ENCODE results near the gene DUSP9. TPM values are rescaled to one million over a fixed set of nuclear protein-coding genes. Genes with fewer than 3 reads are reported as not detected.
A peak's percentile ranks its signal among the peaks of the same experiment; 100 is the strongest.
"Not testable (repeated sequence)": the region's sequence is repeated elsewhere in the genome, so short reads cannot be mapped to it uniquely, and the experiment has no call there.

DUSP9 gene
- total and polyA plus RNA-seq, 3 experiments from 2014 or later, result 0.08 to 0.15 (median 0.09) TPM

DNA sequence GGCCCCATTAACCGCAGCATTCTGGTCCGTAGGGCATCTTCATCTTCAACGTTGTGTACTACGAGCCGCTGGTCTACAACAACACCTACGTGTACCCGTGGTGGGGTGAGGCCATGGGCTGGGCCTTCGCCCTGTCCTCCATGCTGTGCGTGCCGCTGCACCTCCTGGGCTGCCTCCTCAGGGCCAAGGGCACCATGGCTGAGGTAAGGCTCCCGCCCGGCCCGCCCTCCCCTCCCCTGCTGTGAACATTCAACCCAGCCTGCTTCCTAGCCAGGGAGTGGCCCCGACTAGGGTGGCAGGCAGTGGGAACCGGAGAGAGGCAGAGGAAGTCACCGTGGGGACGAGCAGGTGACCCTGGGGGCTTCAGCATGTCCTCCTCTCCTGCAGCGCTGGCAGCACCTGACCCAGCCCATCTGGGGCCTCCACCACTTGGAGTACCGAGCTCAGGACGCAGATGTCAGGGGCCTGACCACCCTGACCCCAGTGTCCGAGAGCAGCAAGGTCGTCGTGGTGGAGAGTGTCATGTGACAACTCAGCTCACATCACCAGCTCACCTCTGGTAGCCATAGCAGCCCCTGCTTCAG is 47.8 kb downstream of the DUSP9 start:
- CTCF ChIA-PET, result no interaction called here
- H3K27ac ChIP-seq (ENCODE audit: low read depth, low read length), result no peak overlapping the region
- Mint-ChIP-seq H3K27ac (no peak overlapping the region), H3K36me3 (peaks cover 0 to 32% (median 0%) of the 10 kb centered on the region in 3 donors), H3K4me1 (no peaks in the 10 kb centered on the region), H3K4me3 (no peak overlapping the region), H3K9me3 (no peaks in the 10 kb centered on the region), H3K27me3 (peaks cover 0 to 5% of the 10 kb centered on the region in 2 donors)
- H3K36me3 ChIP-seq (ENCODE audit: insufficient read depth, low read length), result no peaks in the 10 kb centered on the region
- no peak for DNase-seq
- POLR2A ChIA-PET, result no interaction called here
- H3K9me3 ChIP-seq (ENCODE audit: low read length), result no peaks in the 10 kb centered on the region
- H3K27me3 ChIP-seq (ENCODE audit: insufficient read depth, low read length, poor library complexity, severe bottlenecking), result no peaks in the 10 kb centered on the region
- no peaks in the 10 kb centered on the region for H3K4me1 ChIP-seq (ENCODE audit: insufficient read depth, low read length)
- H3K4me3 ChIP-seq (ENCODE audit: low read length), result no peak overlapping the region

DNA sequence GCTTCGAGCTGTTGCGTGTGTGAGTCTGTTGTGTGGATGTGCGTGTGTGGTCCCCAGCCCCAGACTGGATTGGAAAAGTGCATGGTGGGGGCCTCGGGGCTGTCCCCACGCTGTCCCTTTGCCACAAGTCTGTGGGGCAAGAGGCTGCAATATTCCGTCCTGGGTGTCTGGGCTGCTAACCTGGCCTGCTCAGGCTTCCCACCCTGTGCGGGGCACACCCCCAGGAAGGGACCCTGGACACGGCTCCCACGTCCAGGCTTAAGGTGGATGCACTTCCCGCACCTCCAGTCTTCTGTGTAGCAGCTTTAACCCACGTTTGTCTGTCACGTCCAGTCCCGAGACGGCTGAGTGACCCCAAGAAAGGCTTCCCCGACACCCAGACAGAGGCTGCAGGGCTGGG is 49.1 kb downstream of the DUSP9 start:
- no peaks in the 10 kb centered on the region for H3K4me1 ChIP-seq (ENCODE audit: insufficient read depth, low read length)
- no peaks in the 10 kb centered on the region for H3K27me3 ChIP-seq (ENCODE audit: insufficient read depth, low read length, poor library complexity, severe bottlenecking)
- H3K27ac ChIP-seq (ENCODE audit: low read depth, low read length), result no peak overlapping the region
- H3K36me3 ChIP-seq (ENCODE audit: insufficient read depth, low read length), result no peaks in the 10 kb centered on the region
- Mint-ChIP-seq H3K27me3 (peaks cover 0 to 5% of the 10 kb centered on the region in 2 donors), H3K36me3 (peaks cover 0 to 40% (median 0%) of the 10 kb centered on the region in 3 donors), H3K4me3 (no peak overlapping the region), H3K27ac (peak overlapping the region in 1 of 8 donors; percentile 47), H3K4me1 (no peaks in the 10 kb centered on the region), H3K9me3 (no peaks in the 10 kb centered on the region)
- ChIA-PET CTCF (no interaction called here), POLR2A (no interaction called here)
- no peak for DNase-seq
- H3K9me3 ChIP-seq (ENCODE audit: low read length), result no peaks in the 10 kb centered on the region
- no peak overlapping the region for H3K4me3 ChIP-seq (ENCODE audit: low read length)

DNA sequence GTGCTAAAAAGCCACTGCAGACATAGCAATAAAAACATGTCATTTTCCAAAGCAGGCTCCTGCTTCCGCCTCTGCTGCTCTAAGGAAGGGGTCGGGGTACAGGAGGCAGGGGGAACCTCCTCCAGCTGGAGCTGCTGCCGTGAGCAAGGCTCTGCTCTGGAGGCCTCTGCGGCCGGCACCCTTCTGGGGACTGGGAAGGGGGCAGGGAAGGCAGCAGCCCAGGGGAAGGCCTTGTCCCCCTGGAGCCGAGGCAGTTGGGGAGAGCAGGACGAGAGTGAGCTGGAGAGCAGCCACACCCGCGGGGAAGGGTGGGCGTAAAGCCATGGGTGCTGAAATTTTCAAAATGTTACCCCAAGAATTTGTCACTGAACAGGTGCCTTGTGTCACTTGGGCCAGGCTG is 49.5 kb downstream of the DUSP9 start:
- H3K4me3 ChIP-seq (ENCODE audit: low read length); CTCF ChIA-PET; H3K27me3 Mint-ChIP-seq; H3K36me3 ChIP-seq (ENCODE audit: insufficient read depth, low read length); H3K4me3 Mint-ChIP-seq; DNase-seq; H3K27me3 ChIP-seq (ENCODE audit: insufficient read depth, low read length, poor library complexity, severe bottlenecking); H3K9me3 ChIP-seq (ENCODE audit: low read length); H3K9me3 Mint-ChIP-seq; H3K27ac ChIP-seq (ENCODE audit: low read depth, low read length); H3K4me1 ChIP-seq (ENCODE audit: insufficient read depth, low read length); POLR2A ChIA-PET; H3K4me1 Mint-ChIP-seq: not testable (repeated sequence)
- peak overlapping the region in 2 of 8 donors; percentile 47 to 57 for H3K27ac Mint-ChIP-seq
- peaks cover 0 to 44% (median 0%) of the 10 kb centered on the region in 3 donors for H3K36me3 Mint-ChIP-seq

DNA sequence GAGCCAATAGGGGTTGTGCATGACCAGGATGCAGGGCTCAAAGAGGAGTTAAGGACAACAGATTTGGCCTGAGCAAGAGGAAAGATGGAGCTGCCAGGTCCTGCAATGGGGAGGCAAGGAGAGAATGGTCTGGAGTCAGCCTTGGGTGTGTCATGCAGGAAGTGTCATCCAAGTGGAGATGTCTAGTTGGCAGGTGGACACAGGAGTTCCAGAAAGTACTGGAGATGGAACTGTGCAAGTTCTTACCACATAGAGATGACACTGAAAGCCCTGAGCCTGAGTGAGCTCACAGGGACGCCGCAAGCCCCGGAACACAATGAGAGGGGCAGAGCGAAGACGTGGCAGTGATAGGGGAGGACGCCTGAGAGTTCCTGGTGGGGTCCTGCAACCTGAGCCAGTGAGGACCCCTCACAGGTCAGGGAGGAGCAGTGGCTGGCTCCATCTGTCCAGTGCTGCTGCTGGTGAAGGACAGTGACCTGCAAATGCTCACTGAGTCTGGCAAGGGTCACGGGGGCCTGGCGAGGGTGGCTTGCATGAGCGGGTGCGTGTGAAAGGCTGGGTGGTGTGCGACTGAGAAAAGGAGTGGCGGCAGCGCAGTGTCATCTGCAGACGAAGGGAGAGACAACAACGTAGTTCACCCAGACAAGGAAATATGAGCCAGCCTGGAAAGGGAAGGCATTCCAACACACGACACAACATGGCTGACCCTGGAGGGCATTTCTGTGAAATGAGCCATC is 50.2 kb downstream of the DUSP9 start:
- not testable (repeated sequence) for H3K4me3 Mint-ChIP-seq; H3K27ac ChIP-seq (ENCODE audit: low read depth, low read length)

DNA sequence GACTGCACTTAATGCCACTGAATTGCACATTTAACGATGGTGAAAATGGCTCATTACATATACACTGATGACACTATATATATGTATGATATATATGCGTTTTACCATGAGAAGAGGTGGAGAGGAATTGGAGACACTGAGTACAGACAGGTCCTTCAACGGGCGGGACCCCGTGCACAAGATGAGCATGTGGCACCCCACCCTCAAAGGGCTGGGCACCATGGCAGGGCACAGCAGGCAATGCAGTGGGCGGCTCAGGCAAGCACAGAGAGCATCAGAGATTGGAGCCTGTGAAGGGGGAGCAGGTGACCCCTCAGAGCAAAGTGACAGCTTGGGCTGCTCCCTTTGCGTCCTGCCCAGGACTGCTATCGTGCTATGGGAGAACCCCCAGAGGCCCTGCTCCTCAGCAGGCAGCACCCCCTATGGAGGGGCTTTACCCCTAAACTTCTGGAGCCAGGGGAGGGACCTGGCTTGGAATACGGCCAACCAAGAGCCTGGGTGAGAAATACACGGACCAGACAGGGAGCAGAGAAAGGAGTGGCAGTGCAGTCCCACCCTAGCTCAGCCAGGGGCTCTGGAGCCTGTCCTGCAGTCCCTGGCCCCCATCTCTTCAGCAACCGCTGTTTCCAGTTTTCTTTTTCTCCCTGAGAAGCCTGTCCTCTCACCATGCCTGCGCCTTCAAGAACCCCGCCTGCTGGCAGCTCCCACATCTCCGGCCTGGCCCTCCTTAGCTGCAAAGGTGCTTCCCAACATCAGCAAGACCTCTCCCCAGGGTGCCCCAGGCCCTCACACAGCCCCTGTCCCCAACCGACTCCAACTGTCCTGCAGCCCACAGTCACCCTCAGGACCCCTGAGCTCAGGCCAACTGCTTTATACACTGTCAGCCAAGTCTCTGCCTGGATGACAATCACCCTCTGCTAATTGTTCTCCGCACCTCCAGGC is 51.2 kb downstream of the DUSP9 start:
- no peaks in the 10 kb centered on the region for H3K36me3 ChIP-seq (ENCODE audit: insufficient read depth, low read length)
- H3K4me3 ChIP-seq (ENCODE audit: low read length), result no peak overlapping the region
- CTCF ChIA-PET, result interaction anchor here (1.6 kb wide), 1 partner anchor 143 kb away, joined by 4 read pairs; no protein-coding TSS in a partner anchor
- Mint-ChIP-seq H3K4me3 (no peak overlapping the region), H3K27ac (peak overlapping the region in 3 of 8 donors; percentile 32 to 63 (median 50)), H3K27me3 (peaks cover 0 to 5% of the 10 kb centered on the region in 2 donors), H3K9me3 (no peaks in the 10 kb centered on the region), H3K36me3 (peaks cover 0 to 56% (median 0%) of the 10 kb centered on the region in 3 donors), H3K4me1 (no peaks in the 10 kb centered on the region)
- no peak overlapping the region for H3K27ac ChIP-seq (ENCODE audit: low read depth, low read length)
- H3K27me3 ChIP-seq (ENCODE audit: insufficient read depth, low read length, poor library complexity, severe bottlenecking), result no peaks in the 10 kb centered on the region
- H3K9me3 ChIP-seq (ENCODE audit: low read length), result no peaks in the 10 kb centered on the region
- POLR2A ChIA-PET, result no interaction called here
- no peak for DNase-seq
- no peaks in the 10 kb centered on the region for H3K4me1 ChIP-seq (ENCODE audit: insufficient read depth, low read length)

More for the DNA sequence above, 50.2 kb downstream of the DUSP9 start:
- Mint-ChIP-seq H3K36me3 (peaks cover 0 to 49% (median 0%) of the 10 kb centered on the region in 3 donors), H3K27ac (peak overlapping the region in 1 of 8 donors; percentile 57)
- POLR2A ChIA-PET; H3K9me3 Mint-ChIP-seq; CTCF ChIA-PET; H3K27me3 Mint-ChIP-seq; H3K4me3 ChIP-seq (ENCODE audit: low read length); H3K27me3 ChIP-seq (ENCODE audit: insufficient read depth, low read length, poor library complexity, severe bottlenecking); DNase-seq; H3K4me1 ChIP-seq (ENCODE audit: insufficient read depth, low read length); H3K4me1 Mint-ChIP-seq; H3K36me3 ChIP-seq (ENCODE audit: insufficient read depth, low read length); H3K9me3 ChIP-seq (ENCODE audit: low read length): not testable (repeated sequence)

DNA sequence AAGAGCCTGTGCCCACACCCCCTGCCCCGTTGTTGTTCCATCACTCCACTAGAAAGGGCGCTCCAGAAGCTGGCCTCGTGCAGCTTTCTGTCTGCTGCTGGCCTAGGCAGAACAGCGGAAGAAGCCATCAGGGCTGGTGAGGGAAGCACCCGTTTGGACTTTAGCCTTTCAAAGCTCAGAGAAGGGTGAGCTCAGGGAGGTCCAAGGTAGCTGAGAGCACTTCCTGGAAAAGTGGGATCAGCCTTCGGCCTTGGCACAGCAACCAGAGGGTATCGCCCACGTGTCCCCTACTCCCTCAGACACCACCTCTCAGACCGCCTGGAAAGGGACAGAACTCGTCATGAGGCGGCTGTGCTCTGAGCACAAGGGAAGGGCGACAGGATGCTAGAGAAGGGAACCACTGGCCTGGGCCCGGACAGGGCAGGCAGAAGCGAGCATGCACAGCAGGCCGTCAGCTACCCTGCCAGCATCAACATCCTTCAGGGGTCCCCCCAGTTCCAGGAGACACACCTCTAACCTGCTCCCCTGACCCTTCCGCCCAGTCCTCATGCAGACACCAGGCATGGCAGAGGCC is 52.3 kb downstream of the DUSP9 start:
- H3K4me1 Mint-ChIP-seq; H3K9me3 Mint-ChIP-seq; H3K9me3 ChIP-seq (ENCODE audit: low read length); H3K27me3 ChIP-seq (ENCODE audit: insufficient read depth, low read length, poor library complexity, severe bottlenecking); H3K4me1 ChIP-seq (ENCODE audit: insufficient read depth, low read length); H3K36me3 ChIP-seq (ENCODE audit: insufficient read depth, low read length); DNase-seq; H3K27ac ChIP-seq (ENCODE audit: low read depth, low read length); H3K27me3 Mint-ChIP-seq; H3K4me3 ChIP-seq (ENCODE audit: low read length); H3K27ac Mint-ChIP-seq; POLR2A ChIA-PET; H3K4me3 Mint-ChIP-seq: not testable (repeated sequence)
- CTCF ChIA-PET, result interaction anchor here (1.6 kb wide), 1 partner anchor 144 kb away, joined by 4 read pairs; no protein-coding TSS in a partner anchor
- H3K36me3 Mint-ChIP-seq, result peaks cover 0 to 61% (median 0%) of the 10 kb centered on the region in 3 donors

DNA sequence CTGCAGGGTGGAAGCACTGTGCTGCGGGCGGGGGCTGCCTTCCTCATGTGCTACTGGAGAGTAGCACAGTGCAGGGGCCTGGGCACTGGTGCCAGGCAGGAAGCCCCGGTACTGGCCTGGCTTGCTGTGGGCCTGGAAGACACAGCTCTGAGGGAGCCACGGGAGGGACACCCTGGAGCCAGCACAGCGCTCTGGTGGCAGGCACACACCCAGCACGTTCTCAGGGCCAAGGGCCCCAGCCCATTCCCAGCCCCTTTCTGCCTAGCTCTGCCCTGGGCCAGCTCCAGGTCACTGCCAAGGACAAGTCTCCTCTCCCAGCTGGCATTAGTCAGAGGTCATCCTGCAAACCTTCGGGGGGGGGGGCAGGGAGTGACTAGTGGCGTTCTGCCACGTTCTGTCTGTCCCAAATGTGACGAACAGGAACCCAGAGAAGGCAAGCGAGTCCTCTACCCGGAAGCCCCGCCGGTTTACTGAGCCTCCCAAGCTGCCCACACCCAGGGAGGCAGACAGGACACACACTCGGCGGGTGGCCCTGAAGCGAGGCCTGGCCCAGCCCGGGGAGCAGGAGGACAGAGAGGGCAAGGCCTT is 52.9 kb downstream of the DUSP9 start:
- H3K4me3 Mint-ChIP-seq; H3K4me1 ChIP-seq (ENCODE audit: insufficient read depth, low read length); DNase-seq; H3K36me3 ChIP-seq (ENCODE audit: insufficient read depth, low read length); H3K4me1 Mint-ChIP-seq; H3K27me3 ChIP-seq (ENCODE audit: insufficient read depth, low read length, poor library complexity, severe bottlenecking); POLR2A ChIA-PET; H3K27me3 Mint-ChIP-seq; H3K9me3 ChIP-seq (ENCODE audit: low read length); H3K4me3 ChIP-seq (ENCODE audit: low read length); H3K27ac ChIP-seq (ENCODE audit: low read depth, low read length); H3K9me3 Mint-ChIP-seq: not testable (repeated sequence)
- peaks cover 0 to 66% (median 0%) of the 10 kb centered on the region in 3 donors for H3K36me3 Mint-ChIP-seq
- peak overlapping the region in 1 of 8 donors; percentile 21 for H3K27ac Mint-ChIP-seq
- CTCF ChIA-PET, result interaction anchor here (1.6 kb wide), 1 partner anchor 144 kb away, joined by 4 read pairs; no protein-coding TSS in a partner anchor
